Measurements from ENCODE around the gene PRC1. TPM values are rescaled to one million over a fixed set of nuclear protein-coding genes. Genes with fewer than 3 reads are reported as not detected.

The PRC1 gene
- polyA plus RNA-seq, 1 experiment: 199 TPM

- ChIA-PET POLR2A (no interaction called here), CTCF (interaction anchor here (1.9 kb wide), 1 partner anchor 50 kb away, joined by 6 read pairs; no protein-coding TSS in a partner anchor)
- Histone ChIP-seq H3K36me3 (ENCODE audit: control insufficient read depth, insufficient read depth, low read length) (peaks cover 35% of the 10 kb centered on the region), H3K4me3 (ENCODE audit: low read depth, low read length) (no peak overlapping the region), H3K27me3 (ENCODE audit: control insufficient read depth, insufficient read depth, low read length) (no peaks in the 10 kb centered on the region)
- no peak for TF ChIP-seq CTCF (IDR thresholded peaks at IDR 0.05; ENCODE audit: insufficient read depth, low read depth, low read length)
- no peak for DNase-seq (ENCODE audit: low read depth)
These were observed 12.9 kb upstream of the PRC1 start for GRCh38 chr15:91007266-91007665.

GRCh38 chr15:91001209-91001608 lies 6.9 kb upstream of the PRC1 start:
- DNase-seq (ENCODE audit: low read depth): no peak
- POLR2A ChIA-PET: no interaction called here
- Histone ChIP-seq H3K36me3 (ENCODE audit: control insufficient read depth, insufficient read depth, low read length) (peaks cover 27% of the 10 kb centered on the region), H3K27me3 (ENCODE audit: control insufficient read depth, insufficient read depth, low read length) (no peaks in the 10 kb centered on the region), H3K4me3 (ENCODE audit: low read depth, low read length) (no peak overlapping the region)
- CTCF ChIA-PET: interaction anchor here (1.0 to 1.1 kb wide), 2 partner anchors 32 to 49 kb away, joined by 3 to 4 read pairs; no protein-coding TSS in a partner anchor
- no peak for TF ChIP-seq CTCF (IDR thresholded peaks at IDR 0.05; ENCODE audit: insufficient read depth, low read depth, low read length)

GRCh38 chr15:90998737-90999136 lies 4.4 kb upstream of the PRC1 start:
- DNase-seq (ENCODE audit: low read depth): no peak
- no peak overlapping the region for H3K4me3 ChIP-seq (ENCODE audit: low read depth, low read length)
- peaks cover 19% of the 10 kb centered on the region for H3K36me3 ChIP-seq (ENCODE audit: control insufficient read depth, insufficient read depth, low read length)
- CTCF ChIA-PET: no interaction called here
- POLR2A ChIA-PET: no interaction called here
- TF ChIP-seq CTCF (IDR thresholded peaks at IDR 0.05; ENCODE audit: insufficient read depth, low read depth, low read length): no peak
- H3K27me3 ChIP-seq (ENCODE audit: control insufficient read depth, insufficient read depth, low read length): no peaks in the 10 kb centered on the region

GRCh38 chr15:90994059-90994416 lies 297 bp downstream of the PRC1 start:
- H3K27me3 ChIP-seq (ENCODE audit: control insufficient read depth, insufficient read depth, low read length): no peaks in the 10 kb centered on the region
- no peak for DNase-seq (ENCODE audit: low read depth)
- ChIA-PET CTCF (interaction anchor here (0.9 to 1.4 kb wide), 3 partner anchors 36 to 55 kb away, joined by 4 to 7 read pairs (median 5); no protein-coding TSS in a partner anchor), POLR2A (no interaction called here)
- H3K4me3 ChIP-seq (ENCODE audit: low read depth, low read length): peak overlapping the region; percentile 75
- H3K36me3 ChIP-seq (ENCODE audit: control insufficient read depth, insufficient read depth, low read length): peaks cover 3% of the 10 kb centered on the region; the same call in 1 of the 2 replicates
- no peak for TF ChIP-seq CTCF (IDR thresholded peaks at IDR 0.05; ENCODE audit: insufficient read depth, low read depth, low read length)

- Histone ChIP-seq H3K4me3 (ENCODE audit: low read depth, low read length) (no peak overlapping the region), H3K36me3 (ENCODE audit: control insufficient read depth, insufficient read depth, low read length) (no peaks in the 10 kb centered on the region), H3K27me3 (ENCODE audit: control insufficient read depth, insufficient read depth, low read length) (no peaks in the 10 kb centered on the region)
- TF ChIP-seq CTCF (IDR thresholded peaks at IDR 0.05; ENCODE audit: insufficient read depth, low read depth, low read length): no peak
- DNase-seq (ENCODE audit: low read depth): no peak
- POLR2A ChIA-PET: no interaction called here
- CTCF ChIA-PET: no interaction called here
These were observed 2.6 kb downstream of the PRC1 start for GRCh38 chr15:90991587-90992285.

All from BJ (cell line).